ENCODE measurements around the gene WNT7A.

WNT7A gene

DNA sequence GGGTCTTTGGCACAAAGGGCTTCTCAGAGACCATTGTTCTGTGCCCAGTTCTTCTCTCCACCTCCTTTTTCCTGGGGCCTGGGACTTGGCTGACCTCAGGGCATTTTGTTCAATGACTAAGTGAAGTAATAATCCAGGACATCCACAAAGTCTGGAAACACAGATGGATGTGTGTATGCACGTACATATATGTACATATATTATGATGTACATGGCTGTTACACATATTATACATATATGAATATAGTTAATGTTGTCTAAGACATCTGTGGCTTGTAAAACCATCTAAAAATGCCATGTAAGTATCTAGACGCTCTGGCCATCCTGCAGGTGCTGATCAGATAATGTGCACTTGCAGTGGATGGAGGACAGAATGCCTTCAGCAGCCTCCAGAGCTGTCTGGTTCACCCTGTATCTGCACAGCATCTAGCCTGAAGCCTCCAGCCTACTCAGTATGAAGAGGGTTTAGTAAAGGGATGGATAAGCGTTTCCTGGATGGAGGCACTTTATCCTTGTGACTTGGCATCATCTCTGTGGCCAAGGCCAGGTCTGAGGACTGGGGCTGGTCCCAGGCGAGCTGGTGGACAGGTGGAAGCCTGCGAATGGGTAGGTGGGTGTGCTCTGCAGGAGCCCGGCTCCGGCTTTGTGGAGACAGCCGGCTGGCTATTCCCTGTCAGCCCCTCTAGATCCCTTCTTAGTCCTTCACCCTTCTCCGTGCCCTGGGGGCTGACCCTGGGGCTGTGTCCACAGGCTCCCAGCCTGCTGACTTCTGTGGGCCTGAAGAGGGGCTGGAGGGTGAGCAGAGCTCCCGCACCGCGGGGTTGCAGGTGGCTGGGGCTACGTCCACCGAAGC is 88.4 kb downstream of the WNT7A start:
- DNase-seq, result no peak

- no peak for DNase-seq
Measured at GRCh38 chr3:13790376-13791197, 89.3 kb downstream of the WNT7A start.

DNA sequence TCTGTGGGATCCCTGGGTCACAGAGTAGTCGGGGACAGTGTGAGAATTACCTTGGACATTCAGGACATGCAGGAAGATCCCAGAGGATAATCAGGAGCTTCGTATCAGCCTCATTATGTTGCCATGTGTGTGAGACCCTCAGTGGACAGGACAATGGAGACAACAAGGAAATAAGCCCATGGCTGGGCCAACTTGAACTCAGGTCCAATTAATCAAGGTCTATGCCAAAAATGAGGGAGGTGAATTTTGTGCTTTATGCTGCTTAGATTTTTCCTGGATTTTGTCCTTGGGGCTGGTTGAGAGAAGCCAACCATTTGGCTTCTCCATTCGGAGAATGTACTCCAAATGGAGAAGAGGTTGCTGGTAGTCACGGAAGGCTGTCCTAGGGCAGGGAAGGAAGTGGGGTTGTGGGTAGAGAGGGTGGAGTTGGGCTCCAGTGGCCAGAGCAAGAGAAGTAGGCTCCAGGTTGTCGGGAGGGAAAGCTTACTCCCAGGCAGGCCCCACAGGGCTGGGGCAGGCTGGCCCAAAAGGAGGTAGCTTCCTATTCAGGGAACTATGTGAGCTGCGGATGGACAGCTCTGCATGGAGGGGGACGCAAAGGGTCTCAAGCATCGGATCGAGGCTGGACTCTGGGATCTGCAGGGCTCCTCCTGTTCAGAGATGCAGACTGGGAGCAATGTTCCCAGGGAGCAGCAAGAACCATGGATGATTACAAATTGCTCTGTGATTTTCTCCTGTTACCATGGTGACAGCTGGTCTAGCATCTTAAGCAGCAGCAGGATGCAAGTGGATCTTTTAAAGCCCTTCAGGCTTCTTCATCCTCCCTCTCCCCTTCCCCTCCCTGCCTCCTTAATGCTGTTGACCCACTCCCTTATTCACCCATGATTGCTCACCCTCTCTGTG is 91.1 kb downstream of the WNT7A start:
- no peak for DNase-seq

DNA sequence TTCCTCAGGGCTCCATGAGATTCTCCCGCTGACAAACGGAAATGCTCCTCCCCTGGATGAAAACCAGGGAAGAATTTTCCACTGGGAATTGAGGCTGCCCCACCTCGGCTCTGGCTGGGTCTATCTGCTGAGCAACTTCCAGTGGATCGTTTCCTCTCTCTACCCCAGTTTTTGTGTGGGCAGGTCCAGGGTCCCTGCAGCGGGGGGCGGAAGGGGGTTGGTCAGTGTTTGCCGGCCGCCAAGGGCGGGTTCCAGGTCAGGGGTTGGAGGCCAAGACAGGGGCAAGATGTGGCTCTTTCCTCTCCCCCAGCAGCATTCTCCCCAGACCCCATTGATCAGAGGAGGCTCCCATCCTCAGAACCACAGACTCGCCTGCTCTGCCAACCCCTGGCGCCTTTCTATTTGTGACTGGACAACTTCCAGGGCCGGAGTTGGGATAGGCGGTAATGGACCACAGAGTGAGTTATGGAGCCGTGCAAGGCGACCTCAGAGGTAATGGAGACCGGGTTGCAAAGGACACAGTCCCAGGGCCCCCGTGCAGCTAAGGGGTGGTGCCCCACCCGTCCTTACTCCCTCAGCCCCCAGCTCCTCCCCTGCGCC is 92.2 kb downstream of the WNT7A start:
- DNase-seq, result no peak

GRCh38 chr3:13786811-13787210 is 93.1 kb downstream of the WNT7A start:
- no peak for DNase-seq

- DNase-seq, result no peak
Measured at GRCh38 chr3:13785853-13786436, 93.9 kb downstream of the WNT7A start.

- DNase-seq, result no peak
Measured at GRCh38 chr3:13785351-13785750, 94.5 kb downstream of the WNT7A start.

GRCh38 chr3:13783476-13783875 is 96.4 kb downstream of the WNT7A start:
- DNase-seq, result no peak

DNA sequence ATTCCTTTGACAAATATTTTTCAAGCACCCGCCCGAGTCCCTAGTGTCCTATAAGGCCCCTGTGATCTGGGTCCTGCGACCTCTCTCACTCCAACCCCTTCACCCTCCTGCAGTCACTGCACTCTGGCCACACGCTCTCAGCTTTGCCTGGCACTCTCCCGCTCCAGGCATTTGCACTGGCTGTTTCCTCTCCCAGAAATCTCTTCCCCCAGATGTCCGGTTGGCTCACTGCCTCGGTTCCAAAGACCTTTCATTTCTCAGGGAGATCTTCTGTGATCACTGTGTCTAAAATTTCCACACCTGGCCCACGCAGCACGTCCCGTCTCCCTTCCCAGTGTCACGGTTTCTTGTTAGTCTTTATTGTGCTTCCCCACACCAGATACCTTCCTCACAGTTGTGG is 97.4 kb downstream of the WNT7A start:
- no peak for DNase-seq

DNA sequence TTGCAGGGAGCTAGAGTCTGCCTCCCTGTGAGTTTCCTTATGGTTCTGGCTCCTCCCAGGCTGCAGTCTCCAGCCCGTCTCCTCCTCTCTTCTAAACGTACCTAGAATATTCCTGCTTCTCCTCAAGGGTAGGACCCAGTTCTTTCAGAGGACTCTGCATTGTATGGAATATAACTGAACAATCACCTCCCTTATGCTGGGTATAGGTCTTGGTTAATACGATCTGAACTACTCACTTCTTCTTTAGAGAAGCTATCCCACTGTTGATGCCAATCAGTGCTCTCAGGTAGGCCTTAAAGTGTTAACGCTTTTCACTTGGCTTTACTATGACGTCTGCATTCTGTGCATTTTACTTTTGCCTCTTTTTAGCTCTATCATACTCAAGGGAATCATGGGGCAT is 98.5 kb downstream of the WNT7A start:
- DNase-seq, result no peak

DNA sequence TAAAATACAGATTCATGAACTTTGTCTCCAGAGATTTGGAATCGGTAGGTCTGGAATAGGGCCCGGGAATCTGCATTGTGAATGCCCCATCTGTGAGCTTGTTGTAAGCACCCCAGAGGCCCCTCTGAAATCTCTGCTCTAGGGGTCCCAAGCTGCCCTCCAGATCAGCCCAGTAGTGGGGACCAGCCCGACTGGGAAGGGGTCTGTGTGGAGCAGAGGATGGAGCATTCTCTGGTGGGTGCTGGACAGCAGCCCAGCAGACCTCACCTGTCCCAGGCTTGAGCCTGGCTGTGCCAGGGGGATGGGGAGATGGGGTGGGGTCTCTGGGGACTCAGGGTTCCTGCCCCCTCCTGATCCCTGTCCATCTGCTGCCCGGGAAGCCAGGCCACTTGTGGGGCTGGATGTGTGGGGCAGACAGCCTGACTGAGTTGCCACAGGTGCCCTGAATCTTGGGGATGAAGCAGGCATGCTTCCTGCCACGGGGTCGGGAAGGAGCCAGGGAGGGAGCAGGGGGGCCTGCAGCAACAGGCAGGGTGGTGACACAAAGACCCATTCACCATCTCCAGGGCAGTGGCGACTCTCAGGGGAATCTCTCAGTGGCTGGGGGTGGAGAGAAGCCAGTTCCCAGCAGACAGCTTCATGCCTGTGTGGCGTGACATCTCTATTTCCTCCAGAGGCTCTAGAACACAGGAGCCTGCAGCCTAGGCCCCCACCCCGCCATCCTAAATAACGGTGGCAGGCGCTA is 99.3 kb downstream of the WNT7A start:
- DNase-seq, result no peak

GRCh38 chr3:13776253-13777050 is 103.4 kb downstream of the WNT7A start:
- DNase-seq, result no peak

GRCh38 chr3:13772885-13773745 is 106.8 kb downstream of the WNT7A start:
- no peak for DNase-seq

- DNase-seq, result no peak
Measured at GRCh38 chr3:13772321-13772745, 107.5 kb downstream of the WNT7A start.

GRCh38 chr3:13771496-13771895 is 108.4 kb downstream of the WNT7A start:
- no peak for DNase-seq

GRCh38 chr3:13770170-13771169 is 109.4 kb downstream of the WNT7A start:
- no peak for DNase-seq

GRCh38 chr3:13769422-13769821 is 110.4 kb downstream of the WNT7A start:
- no peak for DNase-seq

DNA sequence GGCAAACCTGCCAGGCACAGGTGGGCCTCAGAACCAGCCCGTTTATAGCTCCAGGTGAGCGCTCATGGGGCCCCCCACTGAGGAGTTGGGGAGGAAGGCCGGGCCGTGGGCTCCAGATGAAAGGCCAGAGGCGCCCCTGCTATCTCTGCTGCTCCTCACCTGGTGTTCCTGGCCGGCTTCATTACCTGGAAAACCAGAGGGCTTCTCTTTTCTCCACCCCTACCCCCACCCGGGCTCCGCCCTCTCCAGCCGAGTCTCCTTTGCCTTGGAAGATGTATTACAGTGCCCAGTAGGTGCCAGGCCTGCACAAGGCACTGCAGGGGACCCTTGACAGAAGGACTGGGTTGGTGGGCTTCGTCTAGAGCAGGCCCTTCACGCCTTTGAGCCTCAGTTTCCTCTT is 111.4 kb downstream of the WNT7A start:
- DNase-seq, result no peak

Data from KG1 (cell line).